GM12864 (cell line): ENCODE measurements around the gene PLXDC1.

Experiments used
- DNase-seq: peaks from one replicate; pipeline ENCODE4 v3.0.0-alpha.2; 2011; ENCODE audit warnings: low read depth
- H3K4me3 ChIP-seq: 2 replicates; pipeline ENCODE4 v1.5.1; 2011; ENCODE audit warnings: mild to moderate bottlenecking, low read depth, low read length, control low read depth
- TF ChIP-seq, protein P1 (sequence below): IDR thresholded peaks from 2 replicates; pipeline ENCODE4 v1.5.1; 2011; ENCODE audit warnings: low read depth, mild to moderate bottlenecking, moderate library complexity, low read length, control low read depth, inconsistent platforms; ENCODE audit errors: missing control alignments

The PLXDC1 gene

GRCh38 chr17:39081851-39082250 lies 69.6 kb downstream of the PLXDC1 start:
- no peak for DNase-seq
- H3K4me3 ChIP-seq: no peak overlapping the region
- TF ChIP-seq, protein P1, sequence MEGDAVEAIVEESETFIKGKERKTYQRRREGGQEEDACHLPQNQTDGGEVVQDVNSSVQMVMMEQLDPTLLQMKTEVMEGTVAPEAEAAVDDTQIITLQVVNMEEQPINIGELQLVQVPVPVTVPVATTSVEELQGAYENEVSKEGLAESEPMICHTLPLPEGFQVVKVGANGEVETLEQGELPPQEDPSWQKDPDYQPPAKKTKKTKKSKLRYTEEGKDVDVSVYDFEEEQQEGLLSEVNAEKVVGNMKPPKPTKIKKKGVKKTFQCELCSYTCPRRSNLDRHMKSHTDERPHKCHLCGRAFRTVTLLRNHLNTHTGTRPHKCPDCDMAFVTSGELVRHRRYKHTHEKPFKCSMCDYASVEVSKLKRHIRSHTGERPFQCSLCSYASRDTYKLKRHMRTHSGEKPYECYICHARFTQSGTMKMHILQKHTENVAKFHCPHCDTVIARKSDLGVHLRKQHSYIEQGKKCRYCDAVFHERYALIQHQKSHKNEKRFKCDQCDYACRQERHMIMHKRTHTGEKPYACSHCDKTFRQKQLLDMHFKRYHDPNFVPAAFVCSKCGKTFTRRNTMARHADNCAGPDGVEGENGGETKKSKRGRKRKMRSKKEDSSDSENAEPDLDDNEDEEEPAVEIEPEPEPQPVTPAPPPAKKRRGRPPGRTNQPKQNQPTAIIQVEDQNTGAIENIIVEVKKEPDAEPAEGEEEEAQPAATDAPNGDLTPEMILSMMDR: no peak

GRCh38 chr17:39080421-39081078 lies 70.9 kb downstream of the PLXDC1 start:
- TF ChIP-seq, protein P1: no peak
- DNase-seq: no peak
- no peak overlapping the region for H3K4me3 ChIP-seq

GRCh38 chr17:39079836-39080235 lies 71.6 kb downstream of the PLXDC1 start:
- TF ChIP-seq, protein P1: no peak
- DNase-seq: no peak
- H3K4me3 ChIP-seq: no peak overlapping the region

DNA sequence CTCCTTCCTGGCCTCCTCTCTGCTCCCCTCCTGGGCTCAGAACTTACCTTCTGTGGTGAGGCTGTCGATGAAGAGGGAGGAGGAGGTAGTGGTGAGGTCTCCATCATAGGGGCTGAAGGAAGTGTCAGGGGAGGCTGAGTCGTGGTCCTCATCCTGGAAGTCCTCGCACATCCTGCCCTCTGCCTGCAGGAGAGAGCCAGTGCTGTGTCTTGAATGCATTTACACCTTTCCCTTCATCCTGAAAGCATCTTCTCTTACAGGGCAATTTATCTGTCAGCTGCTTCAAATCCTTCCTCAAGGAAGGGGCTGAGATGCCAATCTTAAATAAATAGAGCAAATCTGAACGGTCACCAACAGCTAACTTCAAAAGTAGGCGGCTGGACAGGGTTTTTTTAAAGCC lies 73.6 kb downstream of the PLXDC1 start:
- no peak for DNase-seq
- no peak overlapping the region for H3K4me3 ChIP-seq
- TF ChIP-seq, protein P1: no peak

DNA sequence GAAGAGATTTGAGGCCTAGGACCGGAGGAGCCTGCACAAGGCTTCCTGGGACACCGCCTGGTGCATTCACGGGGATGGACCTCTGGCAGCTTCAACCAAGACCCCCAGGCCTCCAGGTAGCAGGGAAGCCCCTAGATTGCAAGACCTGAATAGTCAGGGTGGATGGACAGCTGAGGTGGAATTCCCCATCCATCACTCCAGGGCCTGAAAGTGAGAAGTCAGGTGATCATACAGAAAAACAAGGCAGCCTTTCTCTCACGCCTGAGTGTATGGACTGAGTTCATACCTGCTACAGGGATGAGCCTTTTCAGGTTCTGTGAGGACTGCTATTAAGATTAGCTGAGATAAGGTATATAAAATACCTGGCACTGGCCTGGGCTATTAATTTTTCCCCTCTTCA lies 74.2 kb downstream of the PLXDC1 start:
- no peak for DNase-seq
- TF ChIP-seq, protein P1: no peak
- H3K4me3 ChIP-seq: no peak overlapping the region

- TF ChIP-seq, protein P1: no peak
- DNase-seq: no peak
- H3K4me3 ChIP-seq: no peak overlapping the region
Observed at GRCh38 chr17:39074676-39075075, 76.8 kb downstream of the PLXDC1 start.

- TF ChIP-seq, protein P1: no peak
- DNase-seq: no peak
- no peak overlapping the region for H3K4me3 ChIP-seq
Observed at GRCh38 chr17:39073916-39074315, 77.5 kb downstream of the PLXDC1 start.
